Neural cell (in vitro differentiated cells): ENCODE measurements around the gene TEDC1. TPM values are rescaled to one million over a fixed set of nuclear protein-coding genes. Genes with fewer than 3 reads are reported as not detected.
A peak's percentile ranks its signal among the peaks of the same experiment; 100 is the strongest.

Experiments used
- H2AFZ ChIP-seq: fragments of 200-600, 300-800 bp; sonication (generic), shearing (Covaris generic); 2 replicates; pipeline ENCODE4 v1.6.0; 2014; ENCODE audit warnings: low read depth, mild to moderate bottlenecking, antibody characterized with exemption, low read length, moderate library complexity
- H3F3A ChIP-seq: fragments of 200-600 bp; shearing (Covaris generic); 2 replicates; pipeline ENCODE4 v1.6.1; 2016; ENCODE audit warnings: mild to moderate bottlenecking, moderate library complexity, mixed read lengths, antibody characterized with exemption, low read length; ENCODE audit not compliant: insufficient read depth, poor library complexity, severe bottlenecking
- H3K27ac ChIP-seq: fragments of 200-600, 300-800 bp; sonication (generic), shearing (Covaris generic); 2 replicates; pipeline ENCODE4 v1.5.1; 2014; ENCODE audit warnings: mild to moderate bottlenecking, low read length, moderate library complexity
- H3K27me3 ChIP-seq: fragments of 300-800, 200-600 bp; sonication (generic), shearing (Covaris generic); 2 replicates; pipeline ENCODE4 v1.6.0; 2014; ENCODE audit warnings: mild to moderate bottlenecking, low read depth, low read length, moderate library complexity; ENCODE audit not compliant: insufficient read depth
- H3K36me3 ChIP-seq: fragments of 300-800, 200-600 bp; sonication (generic), shearing (Covaris generic); 2 replicates; pipeline ENCODE4 v1.5.1; 2014; ENCODE audit warnings: mild to moderate bottlenecking, antibody characterized with exemption, low read length, moderate library complexity; ENCODE audit not compliant: insufficient read depth
- H3K4me2 ChIP-seq: fragments of 300-800, 200-600 bp; sonication (generic), shearing (Covaris generic); 2 replicates; pipeline ENCODE4 v1.6.0; 2014; ENCODE audit warnings: mild to moderate bottlenecking, low read length
- H3K4me3 ChIP-seq: fragments of 300-800, 200-600 bp; sonication (generic), shearing (Covaris generic); 2 replicates; pipeline ENCODE4 v1.5.1; 2014; ENCODE audit warnings: mild to moderate bottlenecking, low read length, moderate library complexity
- H3K79me2 ChIP-seq: fragments of 200-600 bp; shearing (Covaris generic); replicated peaks from 2 replicates; pipeline ENCODE4 v1.6.0; 2014; ENCODE audit warnings: mild to moderate bottlenecking, low read length, moderate library complexity; ENCODE audit not compliant: insufficient read depth
- H3K9ac ChIP-seq: fragments of 300-800, 200-600 bp; sonication (generic), shearing (Covaris generic); 2 replicates; pipeline ENCODE4 v1.6.1; 2016; ENCODE audit warnings: mild to moderate bottlenecking, low read length, mixed read lengths
- H3K9me2 ChIP-seq: fragments of 200-600 bp; shearing (Covaris generic); 2 replicates; pipeline ENCODE4 v1.6.1; 2016; ENCODE audit warnings: mild to moderate bottlenecking, low read length, mixed read lengths; ENCODE audit not compliant: insufficient read depth
- H3K9me3 ChIP-seq: fragments of 200-600, 300-800 bp; sonication (generic), shearing (Covaris generic); 2 replicates; pipeline ENCODE4 v1.6.1; 2016; ENCODE audit warnings: mild to moderate bottlenecking, mixed run types, low read length, moderate library complexity, mixed read lengths
- H4K20me1 ChIP-seq: fragments of 200-600 bp; shearing (Covaris generic); 2 replicates; pipeline ENCODE4 v1.6.1; 2016; ENCODE audit warnings: mild to moderate bottlenecking, mixed run types; ENCODE audit not compliant: insufficient read depth
- EP300 ChIP-seq: fragments of 450-650 bp; conservative IDR thresholded peaks from 2 replicates; pipeline ENCODE4 v1.6.1; 2014; ENCODE audit warnings: antibody characterized with exemption, mild to moderate bottlenecking, moderate library complexity; ENCODE audit not compliant: poor library complexity, severe bottlenecking
- EZH2 ChIP-seq: fragments of 200-600, 300-800 bp; shearing (Covaris generic), sonication (generic); IDR thresholded peaks from 2 replicates; pipeline ENCODE4 v1.6.1; 2014; ENCODE audit warnings: antibody characterized with exemption, low read length, borderline replicate concordance, mild to moderate bottlenecking; ENCODE audit not compliant: insufficient read depth, poor library complexity, severe bottlenecking
- MXI1 ChIP-seq: fragments of 450-650 bp; conservative IDR thresholded peaks from 2 replicates; pipeline ENCODE4 v1.6.1; 2014; ENCODE audit warnings: antibody characterized with exemption, mild to moderate bottlenecking; ENCODE audit not compliant: poor library complexity, severe bottlenecking
- POLR2AphosphoS5 ChIP-seq: IDR thresholded peaks from 2 replicates; pipeline ENCODE4 v1.6.1; 2012
- RAD21 ChIP-seq: fragments of 450-650 bp; conservative IDR thresholded peaks from 2 replicates; pipeline ENCODE4 v1.6.1; 2014; ENCODE audit warnings: antibody characterized with exemption, mild to moderate bottlenecking, moderate library complexity
- SMC3 ChIP-seq: fragments of 450-650 bp; conservative IDR thresholded peaks from 2 replicates; pipeline ENCODE4 v1.6.1; 2014; ENCODE audit warnings: antibody characterized with exemption, mild to moderate bottlenecking, moderate library complexity; ENCODE audit not compliant: poor library complexity
- TAF1 ChIP-seq: IDR thresholded peaks from 2 replicates; pipeline ENCODE4 v1.6.1; 2012; ENCODE audit warnings: low read depth
- polyA plus RNA-seq: library from polyadenylated mRNA; depleted of rRNA; stranded (reverse); fragments of >200 nt; gene quantifications from 2 replicates; pipeline ENCODE4 v1.2.3, GENCODE V29; 2014
- TF ChIP-seq, protein P1 (sequence below): fragments of 450-650 bp; IDR thresholded peaks from 2 replicates; pipeline ENCODE4 v1.5.1; 2014; ENCODE audit warnings: antibody characterized with exemption, mild to moderate bottlenecking, moderate library complexity; ENCODE audit not compliant: poor library complexity, severe bottlenecking
- TF ChIP-seq, protein P2 (sequence below): IDR thresholded peaks from 2 replicates; pipeline ENCODE4 v1.6.1; 2012; ENCODE audit warnings: borderline replicate concordance

Gene TEDC1
- polyA plus RNA-seq, 1 donor from 2014 or later: 18.9 TPM

DNA sequence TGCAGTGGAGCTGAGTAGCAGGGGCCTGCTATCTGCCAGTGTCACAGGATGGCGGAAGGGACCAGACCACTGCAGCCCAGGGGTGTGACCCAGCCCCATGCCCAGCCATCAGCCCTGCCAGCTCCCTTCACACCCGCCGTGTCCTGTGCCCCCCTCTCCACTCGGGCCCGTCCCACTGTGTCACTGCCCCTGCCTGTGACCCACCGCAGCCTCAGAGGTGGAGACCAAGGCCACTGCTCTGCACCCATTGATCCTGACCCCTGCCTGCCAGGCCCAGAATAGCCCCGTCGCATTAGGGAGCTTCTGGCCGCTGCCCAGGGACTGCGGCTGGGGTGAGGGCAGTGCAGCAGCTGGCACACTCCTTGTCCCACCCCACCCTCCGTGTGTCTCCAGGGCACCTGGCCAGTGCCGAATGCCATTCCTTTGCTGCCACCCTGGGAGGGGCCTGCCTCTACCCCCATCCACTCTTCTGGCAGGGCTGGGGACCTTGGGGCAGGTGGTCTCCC is 18.5 kb upstream of the TEDC1 start:
- TF ChIP-seq SMC3 (no peak), TAF1 (no peak), POLR2AphosphoS5 (no peak), EP300 (no peak), EZH2 (no peak), RAD21 (no peak)
- TF ChIP-seq, protein P1, sequence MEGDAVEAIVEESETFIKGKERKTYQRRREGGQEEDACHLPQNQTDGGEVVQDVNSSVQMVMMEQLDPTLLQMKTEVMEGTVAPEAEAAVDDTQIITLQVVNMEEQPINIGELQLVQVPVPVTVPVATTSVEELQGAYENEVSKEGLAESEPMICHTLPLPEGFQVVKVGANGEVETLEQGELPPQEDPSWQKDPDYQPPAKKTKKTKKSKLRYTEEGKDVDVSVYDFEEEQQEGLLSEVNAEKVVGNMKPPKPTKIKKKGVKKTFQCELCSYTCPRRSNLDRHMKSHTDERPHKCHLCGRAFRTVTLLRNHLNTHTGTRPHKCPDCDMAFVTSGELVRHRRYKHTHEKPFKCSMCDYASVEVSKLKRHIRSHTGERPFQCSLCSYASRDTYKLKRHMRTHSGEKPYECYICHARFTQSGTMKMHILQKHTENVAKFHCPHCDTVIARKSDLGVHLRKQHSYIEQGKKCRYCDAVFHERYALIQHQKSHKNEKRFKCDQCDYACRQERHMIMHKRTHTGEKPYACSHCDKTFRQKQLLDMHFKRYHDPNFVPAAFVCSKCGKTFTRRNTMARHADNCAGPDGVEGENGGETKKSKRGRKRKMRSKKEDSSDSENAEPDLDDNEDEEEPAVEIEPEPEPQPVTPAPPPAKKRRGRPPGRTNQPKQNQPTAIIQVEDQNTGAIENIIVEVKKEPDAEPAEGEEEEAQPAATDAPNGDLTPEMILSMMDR: no peak
- no peaks in the 10 kb centered on the region for H3K36me3 ChIP-seq
- no peaks in the 10 kb centered on the region for H3F3A ChIP-seq
- peak overlapping the region; percentile 17 for H3K9ac ChIP-seq
- H2AFZ ChIP-seq: no peak overlapping the region
- no peak overlapping the region for H3K4me3 ChIP-seq
- H3K27ac ChIP-seq: no peak overlapping the region
- no peak overlapping the region for H3K4me2 ChIP-seq
- no peaks in the 10 kb centered on the region for H3K9me2 ChIP-seq
- peaks cover 28% of the 10 kb centered on the region for H3K79me2 ChIP-seq
- H3K9me3 ChIP-seq: no peaks in the 10 kb centered on the region
- H4K20me1 ChIP-seq: no peaks in the 10 kb centered on the region
- no peaks in the 10 kb centered on the region for H3K27me3 ChIP-seq

DNA sequence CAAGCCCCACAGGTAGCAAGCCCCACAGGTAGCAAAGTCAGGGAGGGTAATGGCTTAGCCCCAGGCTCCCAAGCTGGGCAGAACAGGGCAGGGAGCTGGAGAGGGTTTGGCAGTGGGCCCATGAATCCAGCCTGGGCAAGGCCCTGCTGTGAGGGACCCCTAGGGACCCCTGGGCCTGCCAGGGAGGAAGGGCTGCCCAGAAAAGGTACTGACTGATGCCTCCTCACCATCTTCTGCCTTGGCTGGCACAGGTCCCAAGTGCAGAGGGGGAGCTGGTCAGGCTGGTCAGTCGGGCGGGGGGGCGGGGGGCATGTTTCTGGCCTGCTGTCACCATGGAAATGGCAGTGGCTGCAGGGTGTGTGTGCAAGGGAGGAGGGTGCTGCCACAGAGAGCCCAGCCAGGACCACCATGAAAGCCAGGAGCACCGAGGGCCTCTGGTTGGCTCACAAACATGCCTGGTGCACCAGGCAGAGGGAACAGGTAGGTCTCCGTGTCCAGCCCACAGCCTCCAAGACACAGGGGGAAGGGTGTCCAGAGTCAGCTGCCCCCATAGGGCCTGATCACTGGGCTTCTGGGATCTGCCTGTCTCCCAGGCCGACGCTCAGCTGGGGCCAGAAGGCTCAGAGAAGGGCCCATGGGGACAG is 17.9 kb upstream of the TEDC1 start:
- no peaks in the 10 kb centered on the region for H3K9me3 ChIP-seq
- H3K79me2 ChIP-seq: peaks cover 28% of the 10 kb centered on the region
- peak overlapping the region; percentile 56 for H2AFZ ChIP-seq
- peak overlapping the region; percentile 91 for H3K27ac ChIP-seq
- H3K9me2 ChIP-seq: no peaks in the 10 kb centered on the region
- no peak for TF ChIP-seq SMC3
- TF ChIP-seq POLR2AphosphoS5: no peak
- TF ChIP-seq, protein P1: no peak
- TF ChIP-seq TAF1: no peak
- TF ChIP-seq MXI1: no peak
- TF ChIP-seq RAD21: no peak
- TF ChIP-seq, protein P2, sequence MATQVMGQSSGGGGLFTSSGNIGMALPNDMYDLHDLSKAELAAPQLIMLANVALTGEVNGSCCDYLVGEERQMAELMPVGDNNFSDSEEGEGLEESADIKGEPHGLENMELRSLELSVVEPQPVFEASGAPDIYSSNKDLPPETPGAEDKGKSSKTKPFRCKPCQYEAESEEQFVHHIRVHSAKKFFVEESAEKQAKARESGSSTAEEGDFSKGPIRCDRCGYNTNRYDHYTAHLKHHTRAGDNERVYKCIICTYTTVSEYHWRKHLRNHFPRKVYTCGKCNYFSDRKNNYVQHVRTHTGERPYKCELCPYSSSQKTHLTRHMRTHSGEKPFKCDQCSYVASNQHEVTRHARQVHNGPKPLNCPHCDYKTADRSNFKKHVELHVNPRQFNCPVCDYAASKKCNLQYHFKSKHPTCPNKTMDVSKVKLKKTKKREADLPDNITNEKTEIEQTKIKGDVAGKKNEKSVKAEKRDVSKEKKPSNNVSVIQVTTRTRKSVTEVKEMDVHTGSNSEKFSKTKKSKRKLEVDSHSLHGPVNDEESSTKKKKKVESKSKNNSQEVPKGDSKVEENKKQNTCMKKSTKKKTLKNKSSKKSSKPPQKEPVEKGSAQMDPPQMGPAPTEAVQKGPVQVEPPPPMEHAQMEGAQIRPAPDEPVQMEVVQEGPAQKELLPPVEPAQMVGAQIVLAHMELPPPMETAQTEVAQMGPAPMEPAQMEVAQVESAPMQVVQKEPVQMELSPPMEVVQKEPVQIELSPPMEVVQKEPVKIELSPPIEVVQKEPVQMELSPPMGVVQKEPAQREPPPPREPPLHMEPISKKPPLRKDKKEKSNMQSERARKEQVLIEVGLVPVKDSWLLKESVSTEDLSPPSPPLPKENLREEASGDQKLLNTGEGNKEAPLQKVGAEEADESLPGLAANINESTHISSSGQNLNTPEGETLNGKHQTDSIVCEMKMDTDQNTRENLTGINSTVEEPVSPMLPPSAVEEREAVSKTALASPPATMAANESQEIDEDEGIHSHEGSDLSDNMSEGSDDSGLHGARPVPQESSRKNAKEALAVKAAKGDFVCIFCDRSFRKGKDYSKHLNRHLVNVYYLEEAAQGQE: no peak
- no peak for TF ChIP-seq EZH2
- no peak for TF ChIP-seq EP300
- H3K4me3 ChIP-seq: peak overlapping the region; percentile 82
- H3F3A ChIP-seq: no peaks in the 10 kb centered on the region
- H3K9ac ChIP-seq: peak overlapping the region; percentile 88
- H4K20me1 ChIP-seq: no peaks in the 10 kb centered on the region
- no peaks in the 10 kb centered on the region for H3K27me3 ChIP-seq
- H3K4me2 ChIP-seq: peak overlapping the region; percentile 78
- H3K36me3 ChIP-seq: no peaks in the 10 kb centered on the region
